Loucy (cell line): Measurements from ENCODE around the gene FAM117B.
"Not testable (repeated sequence)": the region's sequence is repeated elsewhere in the genome, so short reads cannot be mapped to it uniquely, and the experiment has no call there.

ENCODE experiments used
- H2AFZ ChIP-seq: fragments of 200-600 bp; sonication (generic); 2 replicates; pipeline ENCODE4 v1.6.0; 2016; ENCODE audit warnings: antibody characterized with exemption, mild to moderate bottlenecking, low read length, moderate library complexity
- H3F3A ChIP-seq: fragments of 200-600 bp; 2 replicates; pipeline ENCODE4 v1.6.0; 2016; ENCODE audit warnings: antibody characterized with exemption, low read depth, mild to moderate bottlenecking
- H3K27me3 ChIP-seq: fragments of 200-600 bp; sonication (generic); 2 replicates; pipeline ENCODE4 v1.6.1; 2014; ENCODE audit warnings: low read length, mild to moderate bottlenecking; ENCODE audit not compliant: insufficient read depth, poor library complexity, severe bottlenecking
- H3K36me3 ChIP-seq: fragments of 200-600 bp; sonication (generic); 2 replicates; pipeline ENCODE4 v1.6.1; 2016; ENCODE audit warnings: low read length; ENCODE audit not compliant: insufficient read depth
- H3K4me1 ChIP-seq: fragments of 200-600 bp; sonication (generic); 2 replicates; pipeline ENCODE4 v1.5.1; 2014; ENCODE audit warnings: low read length, mild to moderate bottlenecking; ENCODE audit not compliant: insufficient read depth, poor library complexity, severe bottlenecking
- H3K4me2 ChIP-seq: fragments of 200-600 bp; sonication (generic); 2 replicates; pipeline ENCODE4 v1.6.0; 2014; ENCODE audit warnings: antibody characterized with exemption, low read length, low read depth, mild to moderate bottlenecking; ENCODE audit not compliant: poor library complexity, severe bottlenecking
- H3K4me3 ChIP-seq: fragments of 200-600 bp; sonication (generic); 2 replicates; pipeline ENCODE4 v1.5.1; 2014; ENCODE audit warnings: low read length, mild to moderate bottlenecking, mixed read lengths; ENCODE audit not compliant: poor library complexity, severe bottlenecking
- H3K79me2 ChIP-seq: fragments of 200-600 bp; sonication (generic); 2 replicates; pipeline ENCODE4 v1.6.1; 2014; ENCODE audit warnings: low read length; ENCODE audit not compliant: insufficient read depth
- H3K9ac ChIP-seq: fragments of 200-600 bp; sonication (generic); 2 replicates; pipeline ENCODE4 v1.6.0; 2014; ENCODE audit warnings: mild to moderate bottlenecking, low read depth, low read length, moderate library complexity; ENCODE audit not compliant: poor library complexity, severe bottlenecking
- H3K9me2 ChIP-seq: fragments of 200-600 bp; sonication (generic); replicated peaks from 2 replicates; pipeline ENCODE4 v1.6.1; 2016; ENCODE audit warnings: low read depth, low read length, mixed read lengths
- H3K9me3 ChIP-seq: fragments of 200-600 bp; sonication (generic); 2 replicates; pipeline ENCODE4 v1.6.1; 2014; ENCODE audit warnings: mild to moderate bottlenecking, antibody characterized with exemption, low read length, low read depth; ENCODE audit not compliant: insufficient read depth
- H4K20me1 ChIP-seq: fragments of 200-600 bp; sonication (generic); 2 replicates; pipeline ENCODE4 v1.6.0; 2014; ENCODE audit warnings: antibody characterized with exemption, low read length, mild to moderate bottlenecking; ENCODE audit not compliant: insufficient read depth, poor library complexity, severe bottlenecking
- EZH2phosphoT487 ChIP-seq: fragments of 200-600 bp; IDR thresholded peaks from 2 replicates; pipeline ENCODE4 v1.6.1; 2018; ENCODE audit warnings: antibody characterized with exemption, mild to moderate bottlenecking, moderate library complexity, borderline replicate concordance
- TF ChIP-seq, protein P1 (sequence below): fragments of 200-600 bp; sonication (generic); conservative IDR thresholded peaks from 2 replicates; pipeline ENCODE4 v1.5.1; 2014; ENCODE audit warnings: mild to moderate bottlenecking, antibody characterized with exemption, low read length

FAM117B gene

GRCh38 chr2:202660796-202661195 lies 26.0 kb downstream of the FAM117B start:
- Histone ChIP-seq H3F3A (no peaks in the 10 kb centered on the region), H3K9me2 (no peaks in the 10 kb centered on the region), H3K9ac (no peak overlapping the region), H3K9me3 (no peaks in the 10 kb centered on the region), H4K20me1 (peaks cover 26% of the 10 kb centered on the region), H3K4me2 (no peak overlapping the region), H3K27me3 (no peaks in the 10 kb centered on the region), H3K4me1 (peaks cover 9% of the 10 kb centered on the region), H3K36me3 (0 out of 2 replicates have a peak, but pooled peaks cover 3% of the 10 kb centered on the region), H3K79me2 (peaks cover 84% of the 10 kb centered on the region), H3K4me3 (no peak overlapping the region), H2AFZ (no peak overlapping the region)
- TF ChIP-seq, protein P1, sequence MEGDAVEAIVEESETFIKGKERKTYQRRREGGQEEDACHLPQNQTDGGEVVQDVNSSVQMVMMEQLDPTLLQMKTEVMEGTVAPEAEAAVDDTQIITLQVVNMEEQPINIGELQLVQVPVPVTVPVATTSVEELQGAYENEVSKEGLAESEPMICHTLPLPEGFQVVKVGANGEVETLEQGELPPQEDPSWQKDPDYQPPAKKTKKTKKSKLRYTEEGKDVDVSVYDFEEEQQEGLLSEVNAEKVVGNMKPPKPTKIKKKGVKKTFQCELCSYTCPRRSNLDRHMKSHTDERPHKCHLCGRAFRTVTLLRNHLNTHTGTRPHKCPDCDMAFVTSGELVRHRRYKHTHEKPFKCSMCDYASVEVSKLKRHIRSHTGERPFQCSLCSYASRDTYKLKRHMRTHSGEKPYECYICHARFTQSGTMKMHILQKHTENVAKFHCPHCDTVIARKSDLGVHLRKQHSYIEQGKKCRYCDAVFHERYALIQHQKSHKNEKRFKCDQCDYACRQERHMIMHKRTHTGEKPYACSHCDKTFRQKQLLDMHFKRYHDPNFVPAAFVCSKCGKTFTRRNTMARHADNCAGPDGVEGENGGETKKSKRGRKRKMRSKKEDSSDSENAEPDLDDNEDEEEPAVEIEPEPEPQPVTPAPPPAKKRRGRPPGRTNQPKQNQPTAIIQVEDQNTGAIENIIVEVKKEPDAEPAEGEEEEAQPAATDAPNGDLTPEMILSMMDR, result no peak
- TF ChIP-seq EZH2phosphoT487, result no peak

DNA sequence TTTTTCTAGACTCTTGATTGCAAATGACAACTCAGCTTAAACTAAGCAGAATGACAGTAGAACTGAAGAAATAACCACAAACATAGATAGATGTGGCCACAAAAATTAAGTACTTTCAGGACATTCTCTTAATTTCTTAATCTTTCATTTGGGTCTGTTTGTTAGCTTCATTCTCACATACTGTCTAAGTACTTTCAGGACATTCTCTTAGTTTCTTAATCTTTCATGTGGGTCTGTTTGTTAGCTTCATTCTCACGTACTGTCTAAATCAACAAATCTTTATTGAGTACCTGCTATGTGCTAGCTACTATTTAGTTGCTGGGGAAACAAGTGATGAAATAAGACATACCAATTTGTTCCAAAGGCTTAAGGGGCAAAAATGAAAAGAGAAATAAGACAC lies 35.1 kb downstream of the FAM117B start:
- H2AFZ ChIP-seq, result no peak overlapping the region
- no peaks in the 10 kb centered on the region for H3K27me3 ChIP-seq
- H3K4me2 ChIP-seq, result no peak overlapping the region
- H3K9me3 ChIP-seq, result no peaks in the 10 kb centered on the region
- no peaks in the 10 kb centered on the region for H3K36me3 ChIP-seq
- H3K4me1 ChIP-seq, result peaks cover 10% of the 10 kb centered on the region
- H3K9ac ChIP-seq, result no peak overlapping the region
- peaks cover 44% of the 10 kb centered on the region for H4K20me1 ChIP-seq
- no peak overlapping the region for H3K4me3 ChIP-seq
- H3K9me2 ChIP-seq, result no peaks in the 10 kb centered on the region
- TF ChIP-seq, protein P1, result no peak
- no peak for TF ChIP-seq EZH2phosphoT487
- H3F3A ChIP-seq, result no peaks in the 10 kb centered on the region
- peaks cover 84% of the 10 kb centered on the region for H3K79me2 ChIP-seq

GRCh38 chr2:202671317-202672035 lies 36.7 kb downstream of the FAM117B start:
- Histone ChIP-seq H3F3A (no peaks in the 10 kb centered on the region), H3K79me2 (peaks cover 83% of the 10 kb centered on the region), H3K4me2 (no peak overlapping the region), H3K4me1 (peaks cover 10% of the 10 kb centered on the region), H2AFZ (no peak overlapping the region), H3K9me3 (no peaks in the 10 kb centered on the region), H3K4me3 (no peak overlapping the region), H3K9ac (no peak overlapping the region), H4K20me1 (peaks cover 47% of the 10 kb centered on the region), H3K9me2 (no peaks in the 10 kb centered on the region), H3K27me3 (no peaks in the 10 kb centered on the region), H3K36me3 (no peaks in the 10 kb centered on the region)
- TF ChIP-seq, protein P1, result no peak
- TF ChIP-seq EZH2phosphoT487, result no peak

GRCh38 chr2:202675097-202675496 lies 40.3 kb downstream of the FAM117B start:
- Histone ChIP-seq H3K79me2 (peaks cover 79% of the 10 kb centered on the region), H4K20me1 (peaks cover 26% of the 10 kb centered on the region)
- H3K9me2 ChIP-seq, H2AFZ ChIP-seq, H3K9ac ChIP-seq, H3F3A ChIP-seq, H3K36me3 ChIP-seq, H3K4me2 ChIP-seq, H3K9me3 ChIP-seq, H3K4me1 ChIP-seq, H3K4me3 ChIP-seq, H3K27me3 ChIP-seq: not testable (repeated sequence)
